ENCODE results near the gene MIA3.

DNA sequence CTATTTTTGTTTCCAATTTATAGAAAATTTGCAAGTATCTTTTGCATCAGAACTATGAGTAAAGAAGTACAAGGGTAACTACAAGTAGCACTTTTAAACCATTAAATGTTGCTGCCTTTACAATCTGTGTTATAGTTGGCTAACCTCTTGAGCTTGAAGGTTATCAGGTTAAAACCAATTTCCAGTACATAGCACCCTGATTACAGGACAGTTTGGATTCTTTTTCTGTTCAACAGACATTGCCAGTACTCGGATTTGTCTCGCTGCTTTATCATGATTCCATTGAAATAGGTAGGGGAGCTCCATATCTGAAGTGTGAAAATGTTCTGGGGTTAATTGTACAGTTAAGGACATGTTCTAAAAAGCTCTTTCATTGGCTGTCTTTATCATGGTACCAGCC lies 40.0 kb downstream of the MIA3 start:
- TF ChIP-seq, protein P1, sequence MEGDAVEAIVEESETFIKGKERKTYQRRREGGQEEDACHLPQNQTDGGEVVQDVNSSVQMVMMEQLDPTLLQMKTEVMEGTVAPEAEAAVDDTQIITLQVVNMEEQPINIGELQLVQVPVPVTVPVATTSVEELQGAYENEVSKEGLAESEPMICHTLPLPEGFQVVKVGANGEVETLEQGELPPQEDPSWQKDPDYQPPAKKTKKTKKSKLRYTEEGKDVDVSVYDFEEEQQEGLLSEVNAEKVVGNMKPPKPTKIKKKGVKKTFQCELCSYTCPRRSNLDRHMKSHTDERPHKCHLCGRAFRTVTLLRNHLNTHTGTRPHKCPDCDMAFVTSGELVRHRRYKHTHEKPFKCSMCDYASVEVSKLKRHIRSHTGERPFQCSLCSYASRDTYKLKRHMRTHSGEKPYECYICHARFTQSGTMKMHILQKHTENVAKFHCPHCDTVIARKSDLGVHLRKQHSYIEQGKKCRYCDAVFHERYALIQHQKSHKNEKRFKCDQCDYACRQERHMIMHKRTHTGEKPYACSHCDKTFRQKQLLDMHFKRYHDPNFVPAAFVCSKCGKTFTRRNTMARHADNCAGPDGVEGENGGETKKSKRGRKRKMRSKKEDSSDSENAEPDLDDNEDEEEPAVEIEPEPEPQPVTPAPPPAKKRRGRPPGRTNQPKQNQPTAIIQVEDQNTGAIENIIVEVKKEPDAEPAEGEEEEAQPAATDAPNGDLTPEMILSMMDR (IDR thresholded peaks at IDR 0.05): no peak
- no peak for TF ChIP-seq SMC3 (IDR thresholded peaks at IDR 0.05; ENCODE audit: low read depth, low read length)
- no peak for TF ChIP-seq IRF3 (IDR thresholded peaks at IDR 0.05; ENCODE audit: low read depth, low read length)
- no peak for TF ChIP-seq EP300 (IDR thresholded peaks at IDR 0.05; ENCODE audit: borderline replicate concordance in 1 of 2, low read depth in 1 of 2, low read length in 1 of 2)
- no peak for TF ChIP-seq RFX5 (IDR thresholded peaks at IDR 0.05; ENCODE audit: low read length)
